ENCODE data around the gene CBFB.

DNA sequence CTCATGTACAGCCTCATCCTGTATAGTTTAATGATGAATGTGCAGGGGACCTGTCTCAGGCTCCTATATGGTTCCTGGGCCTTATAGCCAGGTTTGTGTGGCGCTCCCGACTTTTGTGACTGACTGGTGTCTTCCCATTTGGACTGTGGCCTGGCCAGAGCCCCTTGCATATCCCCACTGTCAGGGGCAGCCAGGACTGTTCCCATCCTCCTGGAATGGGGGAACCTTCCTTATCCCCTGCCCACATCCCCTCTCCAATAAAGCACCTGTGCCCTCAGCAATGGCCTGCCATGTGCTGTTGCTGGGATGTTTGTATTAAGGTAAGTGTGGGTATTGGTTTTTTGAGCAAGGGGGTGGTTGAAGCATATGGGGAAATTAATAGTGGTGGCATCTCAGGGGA, 119.3 kb downstream of the CBFB start:
- TF ChIP-seq, protein P1, sequence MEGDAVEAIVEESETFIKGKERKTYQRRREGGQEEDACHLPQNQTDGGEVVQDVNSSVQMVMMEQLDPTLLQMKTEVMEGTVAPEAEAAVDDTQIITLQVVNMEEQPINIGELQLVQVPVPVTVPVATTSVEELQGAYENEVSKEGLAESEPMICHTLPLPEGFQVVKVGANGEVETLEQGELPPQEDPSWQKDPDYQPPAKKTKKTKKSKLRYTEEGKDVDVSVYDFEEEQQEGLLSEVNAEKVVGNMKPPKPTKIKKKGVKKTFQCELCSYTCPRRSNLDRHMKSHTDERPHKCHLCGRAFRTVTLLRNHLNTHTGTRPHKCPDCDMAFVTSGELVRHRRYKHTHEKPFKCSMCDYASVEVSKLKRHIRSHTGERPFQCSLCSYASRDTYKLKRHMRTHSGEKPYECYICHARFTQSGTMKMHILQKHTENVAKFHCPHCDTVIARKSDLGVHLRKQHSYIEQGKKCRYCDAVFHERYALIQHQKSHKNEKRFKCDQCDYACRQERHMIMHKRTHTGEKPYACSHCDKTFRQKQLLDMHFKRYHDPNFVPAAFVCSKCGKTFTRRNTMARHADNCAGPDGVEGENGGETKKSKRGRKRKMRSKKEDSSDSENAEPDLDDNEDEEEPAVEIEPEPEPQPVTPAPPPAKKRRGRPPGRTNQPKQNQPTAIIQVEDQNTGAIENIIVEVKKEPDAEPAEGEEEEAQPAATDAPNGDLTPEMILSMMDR (IDR thresholded peaks at IDR 0.05; ENCODE audit: borderline replicate concordance, extremely low read depth, low read length, poor library complexity, severe bottlenecking) = no peak
- TF ChIP-seq EZH2 (IDR thresholded peaks at IDR 0.05; ENCODE audit: borderline replicate concordance, low read depth, low read length, severe bottlenecking) = no peak
